NOMO-1 treated with DMSO at 0.1 percent for 48 hours (cell line): ENCODE results near the gene DOK4.
A peak's percentile ranks its signal among the peaks of the same experiment; 100 is the strongest.
"Not testable (repeated sequence)": the region's sequence is repeated elsewhere in the genome, so short reads cannot be mapped to it uniquely, and the experiment has no call there.

Source experiments
- DNase-seq: peaks from one replicate; lab custom pipeline; 2025; ENCODE audit not compliant: unreplicated experiment; lab: John Stamatoyannopoulos, UW

Gene DOK4

DNA sequence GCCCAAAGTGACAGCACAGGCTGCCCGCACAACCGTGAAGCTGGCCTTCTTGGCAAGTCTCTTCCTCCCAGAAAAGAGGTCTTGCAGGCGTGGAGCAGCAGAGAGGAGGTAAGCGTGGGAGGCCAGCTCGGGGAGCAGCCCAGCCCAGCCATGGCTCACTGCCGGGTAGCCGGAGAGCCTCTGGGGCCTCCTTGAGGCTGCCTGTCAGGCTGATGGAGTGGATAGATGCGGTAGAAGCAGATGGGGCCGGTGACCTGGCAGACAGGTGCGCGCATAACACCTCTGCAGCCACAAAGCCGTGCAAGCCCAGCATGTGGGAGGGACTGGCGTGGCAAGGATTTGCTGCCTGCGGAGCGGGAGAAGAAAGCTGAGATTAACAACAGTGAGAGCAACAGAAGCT, 17.1 kb upstream of the DOK4 start:
- DNase-seq = no peak

DNA sequence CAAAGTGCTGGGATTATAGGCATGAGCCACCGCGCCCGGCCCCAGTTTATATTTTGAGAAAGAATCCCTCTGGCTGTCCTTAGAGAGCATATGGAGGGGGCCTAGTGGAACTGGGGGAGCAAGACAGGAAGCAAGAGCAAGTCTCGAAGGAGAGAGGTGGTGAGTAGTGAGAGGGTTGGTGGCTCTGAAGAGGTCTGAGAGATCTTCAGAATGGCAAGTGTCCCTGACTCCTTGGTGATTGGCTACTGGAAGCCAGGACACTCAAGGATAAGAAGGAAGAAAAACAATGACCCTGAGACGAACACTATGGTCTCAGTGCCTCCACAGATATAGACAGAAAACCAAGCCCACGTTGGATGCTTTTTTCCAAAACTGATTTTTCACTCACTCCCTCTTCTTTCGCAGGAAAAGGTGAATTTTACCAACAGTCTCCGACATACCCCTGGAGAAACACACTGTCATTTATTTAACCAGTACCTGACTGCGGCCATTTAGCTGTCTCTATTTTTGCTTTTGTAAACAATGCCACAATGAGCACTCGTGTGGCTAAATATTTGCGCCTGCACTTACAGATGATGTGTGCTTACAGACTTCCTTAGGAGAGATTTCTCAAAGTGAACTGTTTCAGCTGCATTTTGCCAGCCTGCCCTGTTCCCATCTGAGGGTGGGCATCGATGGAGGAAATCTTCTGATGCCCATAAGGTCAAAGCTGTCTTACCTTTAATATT, 15.9 kb upstream of the DOK4 start:
- DNase-seq = no peak

GRCh38 chr16:57501492-57501891, 15.2 kb upstream of the DOK4 start:
- DNase-seq = no peak

GRCh38 chr16:57500578-57501111, 14.4 kb upstream of the DOK4 start:
- DNase-seq = no peak

GRCh38 chr16:57499941-57500340, 13.6 kb upstream of the DOK4 start:
- not testable (repeated sequence) for DNase-seq

DNA sequence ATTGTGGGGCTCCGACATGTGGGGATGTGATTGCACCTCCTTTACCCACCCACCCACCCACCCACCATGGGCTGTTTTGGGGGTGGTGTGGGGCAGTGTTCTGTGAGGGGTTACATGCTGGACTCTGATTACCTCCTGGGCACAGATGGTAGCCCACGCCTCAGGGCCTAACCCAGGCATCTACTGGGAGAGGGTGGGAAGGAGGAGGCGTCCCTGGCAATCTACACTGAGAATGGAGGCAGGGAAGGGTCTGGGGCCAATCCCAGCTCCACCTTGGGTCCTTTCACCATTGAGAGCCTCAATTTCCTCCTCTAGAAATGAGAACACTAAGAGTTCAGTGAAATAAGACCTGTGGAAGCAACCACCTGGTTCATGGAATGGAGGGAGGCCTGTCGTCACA, 11.7 kb upstream of the DOK4 start:
- no peak for DNase-seq

DNA sequence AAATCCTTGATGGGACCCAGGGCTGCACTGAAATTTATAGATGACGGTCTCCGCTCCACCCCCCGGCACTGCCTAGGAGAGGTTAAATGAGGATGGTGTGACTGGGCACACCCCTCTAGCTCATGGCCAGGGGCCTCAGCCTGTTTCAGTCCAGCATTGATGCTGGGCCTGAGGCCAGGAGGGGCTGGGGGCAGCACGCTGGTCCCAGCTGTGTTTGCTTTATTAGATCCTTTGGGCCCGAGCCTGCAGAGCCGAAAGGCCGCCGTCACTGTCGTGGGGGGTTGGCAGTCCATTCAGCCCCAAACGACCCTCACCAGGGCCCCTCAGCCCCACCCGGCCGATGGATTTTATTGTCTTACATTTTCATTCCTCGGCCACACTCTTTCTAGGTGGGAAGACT, 10.8 kb upstream of the DOK4 start:
- no peak for DNase-seq

DNA sequence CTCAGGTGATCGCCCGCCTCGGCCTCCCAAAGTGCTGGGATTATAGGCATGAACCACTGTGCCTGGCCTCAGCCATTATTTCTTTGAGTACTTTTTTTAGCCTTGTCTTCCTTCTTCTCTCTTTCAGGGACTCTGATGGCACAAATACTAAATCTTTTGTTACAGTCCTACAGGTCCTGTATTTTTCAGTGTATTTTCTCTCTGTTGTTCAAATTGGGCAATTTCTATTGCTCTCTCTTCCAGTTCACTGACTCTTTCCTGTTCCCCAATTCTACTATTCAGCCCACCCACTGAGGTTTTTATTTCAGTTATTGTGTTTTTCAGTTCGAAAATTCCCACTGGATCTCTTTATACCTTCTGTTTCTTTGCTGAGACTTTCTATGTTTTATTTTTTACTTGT, 7.5 kb upstream of the DOK4 start:
- DNase-seq = peak; percentile 3

- DNase-seq = no peak
Observed at GRCh38 chr16:57489229-57489628, 2.9 kb upstream of the DOK4 start.

DNA sequence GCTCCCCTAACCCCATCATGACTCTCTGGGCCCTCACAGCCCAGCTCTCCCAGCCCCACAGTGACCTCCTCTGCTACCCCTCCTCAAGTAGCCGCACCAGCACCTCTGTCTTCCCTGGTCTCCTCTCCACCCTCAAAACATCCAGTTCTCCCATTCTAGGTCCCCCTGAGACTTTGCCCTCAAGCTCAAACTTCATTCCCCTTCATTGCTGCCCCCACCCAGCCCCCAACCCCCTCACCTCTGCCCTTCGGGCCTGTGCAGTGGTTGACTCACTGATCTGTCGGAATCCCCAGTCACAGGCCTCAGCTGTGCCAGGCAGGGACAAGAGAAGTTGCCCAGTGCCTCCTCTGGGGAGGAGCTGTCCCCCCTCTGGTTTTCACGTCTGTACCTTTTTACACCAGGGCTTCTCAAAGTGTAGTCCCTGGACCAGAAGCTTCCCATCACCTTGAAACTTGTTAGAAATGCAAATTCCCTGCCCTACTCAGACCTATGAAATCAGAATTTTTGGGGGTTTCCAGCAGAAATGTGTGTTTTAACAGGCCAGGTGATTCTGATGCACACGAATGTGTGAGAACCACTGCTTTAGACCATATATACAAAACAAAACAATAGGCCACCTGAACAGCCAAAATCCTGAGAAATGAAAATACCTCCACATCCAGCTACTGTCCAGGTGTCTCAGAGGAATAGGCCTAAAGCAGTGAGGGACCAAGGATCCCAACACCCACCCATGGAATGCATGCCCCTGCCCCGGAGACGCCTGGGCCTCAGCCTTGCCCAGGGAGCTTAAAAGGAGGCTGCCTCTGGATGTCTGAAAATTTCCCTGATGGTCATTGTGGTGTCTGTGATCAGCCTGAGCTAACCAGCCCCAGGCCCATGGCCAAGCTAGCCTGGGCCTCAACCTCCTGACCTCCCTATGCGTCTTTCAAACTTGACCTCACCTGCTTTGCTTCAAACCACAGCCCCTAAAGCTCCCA, 853 bp upstream of the DOK4 start:
- DNase-seq = no peak

DNA sequence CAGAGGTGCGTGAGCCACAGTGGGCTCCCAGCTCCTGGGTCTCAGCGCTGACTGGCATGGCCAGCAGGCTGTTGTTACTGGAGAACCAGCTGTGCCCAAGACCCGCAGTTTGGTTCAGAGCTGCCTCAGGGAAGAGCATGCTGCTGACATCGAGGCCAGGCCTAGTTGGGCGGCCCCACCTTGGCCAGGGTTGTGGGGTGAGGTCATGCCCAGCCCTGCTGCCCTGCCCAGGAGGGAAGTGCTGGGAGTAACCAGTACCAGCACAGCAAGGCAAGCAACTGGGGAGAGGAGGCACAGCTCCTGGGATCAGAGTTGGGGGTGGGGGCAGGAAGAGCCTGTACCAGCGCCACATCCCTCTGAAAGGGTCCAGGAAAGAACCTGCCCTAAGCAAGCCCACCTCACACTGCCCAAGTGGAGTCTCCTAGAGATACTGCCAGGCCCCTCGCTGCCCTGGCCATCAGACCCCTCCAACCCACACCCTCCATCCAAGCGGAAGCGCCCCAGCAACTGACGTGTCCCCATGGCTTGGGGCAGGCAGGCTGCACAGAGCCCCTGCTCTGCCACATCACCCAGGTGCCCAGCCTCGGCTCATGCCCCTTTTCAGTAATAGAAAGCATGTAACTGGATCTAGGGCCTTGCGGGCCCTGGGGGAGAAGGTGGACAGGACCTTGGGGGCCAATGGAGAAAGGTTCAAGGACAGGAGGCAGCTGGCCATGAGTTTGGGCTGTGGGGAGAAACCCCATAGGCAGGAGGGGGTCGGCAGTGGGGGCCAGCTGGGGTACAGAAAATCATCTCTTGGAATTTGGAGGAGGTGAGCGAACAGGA, 990 bp downstream of the DOK4 start:
- no peak for DNase-seq

GRCh38 chr16:57484515-57485005, 1.7 kb downstream of the DOK4 start:
- DNase-seq = no peak

DNA sequence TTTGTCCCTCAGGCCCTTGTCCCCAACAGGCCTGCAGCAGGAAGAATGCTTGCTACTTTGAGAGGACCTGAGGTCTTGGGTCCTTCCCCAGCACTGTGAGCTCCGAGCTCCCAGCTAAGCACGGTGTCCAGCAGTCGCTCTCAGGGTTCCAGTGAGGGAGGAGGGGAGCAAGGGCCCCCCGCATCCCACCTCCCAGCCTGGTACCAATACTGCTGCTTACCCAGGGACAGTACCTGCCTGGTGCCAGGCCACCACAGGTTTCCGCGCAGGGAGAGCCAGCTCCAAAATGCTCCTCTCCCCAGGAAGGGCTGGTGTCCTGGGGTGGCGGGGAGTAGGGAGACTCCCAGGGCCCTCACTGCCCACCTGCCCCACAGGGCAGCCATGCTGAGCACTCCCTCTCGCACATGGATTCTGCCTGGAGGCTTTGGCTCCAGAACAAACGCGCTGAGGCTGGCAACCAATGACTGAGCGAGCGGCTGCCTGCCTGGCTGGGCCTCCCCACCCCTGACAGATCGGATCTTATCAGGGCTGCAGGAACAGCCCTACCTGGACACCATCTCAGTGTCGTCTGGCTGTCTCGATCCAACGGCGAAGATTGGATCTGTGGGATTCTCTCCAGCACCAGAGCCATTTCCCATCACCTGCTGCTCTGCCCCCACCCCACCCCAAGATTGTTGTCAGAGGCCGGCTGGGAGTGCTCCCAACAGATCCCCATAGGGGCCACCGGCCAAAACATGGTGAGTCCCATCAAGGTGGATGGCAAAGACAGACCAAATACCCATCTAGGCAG, 2.4 kb downstream of the DOK4 start:
- no peak for DNase-seq

DNA sequence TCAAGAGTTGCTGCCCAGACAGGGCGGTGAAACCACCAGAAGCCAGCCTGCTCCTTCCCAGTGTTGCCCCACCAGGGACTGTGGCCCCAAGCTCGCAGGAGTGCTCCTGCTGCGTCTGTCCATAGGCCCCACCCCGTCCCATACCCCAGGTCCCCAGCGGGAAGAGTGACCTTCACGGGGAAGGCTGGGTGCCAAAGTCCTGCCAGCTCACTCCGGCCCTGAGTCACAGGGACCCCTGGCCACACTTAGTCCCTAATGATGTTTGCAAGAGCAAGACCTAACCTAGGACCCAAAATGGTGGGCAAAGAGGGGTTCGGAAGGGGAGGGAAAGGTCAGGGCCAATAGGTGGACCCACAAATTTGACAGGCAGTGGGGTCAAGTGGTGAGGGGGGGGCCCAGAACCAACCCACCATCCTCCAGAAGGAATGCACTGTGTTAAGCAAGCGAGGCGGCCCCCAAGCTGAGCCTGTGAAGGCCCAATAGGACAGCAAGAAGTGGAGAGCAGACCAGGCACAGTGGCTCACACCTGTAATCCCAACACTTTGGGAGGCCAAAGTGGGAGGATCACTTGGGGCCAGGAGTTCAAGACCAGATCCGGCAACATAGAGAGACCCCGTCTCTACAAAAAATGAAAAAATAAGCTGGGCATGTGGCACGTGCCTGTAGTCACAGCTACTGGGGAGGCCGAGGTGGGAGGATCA, 3.3 kb downstream of the DOK4 start:
- DNase-seq = no peak

DNA sequence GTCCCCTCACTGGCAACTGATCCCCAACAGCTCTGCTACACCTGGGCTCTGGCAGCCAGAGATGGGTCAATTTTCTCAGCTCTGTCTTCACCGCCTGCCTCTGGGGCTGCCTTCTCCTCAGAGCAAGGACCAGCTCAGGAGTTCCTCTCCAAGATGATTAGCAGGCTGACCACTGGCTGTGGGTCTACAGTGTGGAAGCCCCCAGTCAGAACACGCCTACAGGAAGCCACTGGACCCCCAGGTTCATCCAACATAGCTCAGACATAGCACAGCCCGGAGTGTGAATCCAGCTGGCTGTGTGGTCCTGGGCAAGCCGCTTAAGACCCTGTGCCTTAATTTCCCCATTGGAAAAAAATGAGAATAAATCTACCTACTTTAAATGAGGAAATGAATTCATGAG, 4.9 kb downstream of the DOK4 start:
- DNase-seq = no peak

DNA sequence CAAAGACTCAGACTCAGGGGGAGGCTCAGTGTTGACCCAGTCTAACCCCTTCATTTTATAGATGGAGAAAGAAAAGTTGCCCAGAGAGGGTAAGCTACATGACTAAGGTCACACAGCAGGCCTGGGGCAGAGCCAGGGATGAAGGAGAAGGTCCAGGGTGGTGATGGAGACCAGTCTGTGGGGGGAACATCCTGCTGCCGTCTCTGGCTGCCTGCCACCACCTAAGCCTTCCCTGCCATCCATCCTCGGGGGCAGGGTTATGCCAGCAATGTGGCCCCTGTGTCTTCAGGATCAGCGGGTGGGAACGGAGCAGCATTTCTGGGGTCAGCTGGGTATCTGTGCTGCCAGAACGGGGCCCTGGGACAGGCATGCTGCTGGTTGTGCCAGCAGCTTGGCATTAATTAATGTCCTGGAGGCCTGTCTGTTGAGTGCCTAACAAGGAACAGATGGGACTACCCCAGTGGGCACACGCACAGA, 5.5 kb downstream of the DOK4 start:
- DNase-seq = no peak

DNA sequence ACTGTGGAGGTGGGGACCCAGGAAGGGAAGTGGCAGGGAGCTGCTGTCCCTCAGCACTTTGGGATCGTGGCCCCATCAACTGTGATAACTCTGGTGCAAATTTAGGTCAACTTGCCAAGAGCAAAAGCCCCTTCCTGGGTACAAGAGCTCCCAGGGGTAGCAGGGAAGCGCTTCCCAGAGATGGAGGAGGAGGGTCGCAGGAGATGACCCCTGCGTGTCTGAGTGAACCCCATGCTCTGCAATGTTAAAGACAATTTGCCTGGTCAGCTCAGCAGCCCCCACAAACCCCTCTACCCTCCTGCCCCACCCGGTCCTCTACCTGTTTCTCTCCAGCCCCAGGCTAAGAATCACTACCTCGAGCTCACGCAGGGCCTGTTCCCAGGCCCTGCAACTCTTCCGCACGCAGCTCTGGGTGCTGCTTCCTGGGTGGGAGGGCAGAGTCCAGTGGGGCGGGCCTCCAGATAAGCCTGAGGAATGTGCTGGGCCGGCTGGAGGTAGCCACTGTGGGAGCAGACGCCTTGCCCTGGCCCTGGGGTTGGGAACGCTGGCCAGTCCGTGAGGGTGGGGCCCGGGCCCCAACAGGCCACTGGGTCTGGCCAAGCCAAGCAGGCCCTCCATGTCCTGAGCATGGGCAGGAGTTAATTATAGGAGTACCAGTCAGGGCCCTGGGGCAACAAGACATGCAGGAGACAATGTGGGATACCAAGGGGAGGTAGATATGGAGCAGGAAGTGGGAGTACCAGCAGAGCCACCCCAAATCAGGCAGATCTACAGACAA, 6.1 kb downstream of the DOK4 start:
- DNase-seq = no peak

GRCh38 chr16:57479205-57479975, 6.9 kb downstream of the DOK4 start:
- no peak for DNase-seq
